Measurements from ENCODE around the gene CDH4. TPM values are rescaled to one million over a fixed set of nuclear protein-coding genes. Genes with fewer than 3 reads are reported as not detected.

The CDH4 gene
- total RNA-seq, 1 experiment from 2014 or later = not detected

DNA sequence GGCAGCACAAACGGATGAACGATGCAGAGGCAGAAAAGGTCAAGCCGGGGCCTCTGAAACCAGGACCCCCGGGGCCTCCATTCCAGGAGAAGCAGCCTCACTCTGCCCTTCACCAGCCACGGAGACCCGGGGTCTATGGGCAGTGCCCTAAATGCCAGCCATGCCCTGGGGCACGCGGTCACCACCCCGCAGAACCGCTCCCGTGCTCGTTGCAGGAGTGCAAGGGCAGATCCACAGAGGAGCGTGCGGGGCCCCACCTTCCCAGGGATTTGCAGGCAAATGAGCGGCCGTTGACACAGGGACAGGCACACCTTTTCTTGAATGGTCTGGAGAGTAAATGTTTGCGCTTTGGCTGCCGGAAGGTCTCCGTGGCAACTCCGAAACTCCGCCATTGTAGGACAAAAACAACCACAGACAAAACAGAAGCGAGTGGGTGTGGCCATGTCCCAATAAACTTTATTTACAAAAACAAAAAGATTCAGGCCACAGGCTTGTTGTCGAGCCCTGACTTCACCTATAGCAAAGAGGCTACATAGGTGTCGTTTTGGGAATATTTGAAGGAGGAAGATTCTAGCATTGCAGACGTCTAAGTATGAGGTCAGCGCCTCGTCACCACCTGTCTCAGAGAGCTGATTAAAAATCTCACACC, 650.3 kb downstream of the CDH4 start:
- no peaks in the 10 kb centered on the region for H3K36me3 Mint-ChIP-seq (ENCODE audit: insufficient read depth, unreplicated experiment)
- POLR2A ChIA-PET = no interaction called here
- no TSS peak for BruUV-seq (replicated peaks)
- CTCF ChIA-PET = interaction anchor here (0.7 kb wide), 1 partner anchor 15 kb away, joined by 4 read pairs; no protein-coding TSS in a partner anchor
- H3K27me3 Mint-ChIP-seq (ENCODE audit: insufficient read depth, unreplicated experiment) = peaks cover 40% of the 10 kb centered on the region
- TF ChIP-seq, protein P1, sequence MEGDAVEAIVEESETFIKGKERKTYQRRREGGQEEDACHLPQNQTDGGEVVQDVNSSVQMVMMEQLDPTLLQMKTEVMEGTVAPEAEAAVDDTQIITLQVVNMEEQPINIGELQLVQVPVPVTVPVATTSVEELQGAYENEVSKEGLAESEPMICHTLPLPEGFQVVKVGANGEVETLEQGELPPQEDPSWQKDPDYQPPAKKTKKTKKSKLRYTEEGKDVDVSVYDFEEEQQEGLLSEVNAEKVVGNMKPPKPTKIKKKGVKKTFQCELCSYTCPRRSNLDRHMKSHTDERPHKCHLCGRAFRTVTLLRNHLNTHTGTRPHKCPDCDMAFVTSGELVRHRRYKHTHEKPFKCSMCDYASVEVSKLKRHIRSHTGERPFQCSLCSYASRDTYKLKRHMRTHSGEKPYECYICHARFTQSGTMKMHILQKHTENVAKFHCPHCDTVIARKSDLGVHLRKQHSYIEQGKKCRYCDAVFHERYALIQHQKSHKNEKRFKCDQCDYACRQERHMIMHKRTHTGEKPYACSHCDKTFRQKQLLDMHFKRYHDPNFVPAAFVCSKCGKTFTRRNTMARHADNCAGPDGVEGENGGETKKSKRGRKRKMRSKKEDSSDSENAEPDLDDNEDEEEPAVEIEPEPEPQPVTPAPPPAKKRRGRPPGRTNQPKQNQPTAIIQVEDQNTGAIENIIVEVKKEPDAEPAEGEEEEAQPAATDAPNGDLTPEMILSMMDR (IDR thresholded peaks at IDR 0.05; ENCODE audit: insufficient read depth in 1 of 2, low read depth in 1 of 2, low read length in 1 of 2, severe bottlenecking in 1 of 2, unreplicated experiment in 1 of 2) = no peak
- H3K4me3 Mint-ChIP-seq (ENCODE audit: unreplicated experiment) = no peak overlapping the region
- H3K9me3 Mint-ChIP-seq (ENCODE audit: unreplicated experiment) = no peaks in the 10 kb centered on the region
- Histone ChIP-seq H3K9me3 (no peaks in the 10 kb centered on the region), H3K4me3 (ENCODE audit: low read depth, low read length) (no peak overlapping the region), H3K27me3 (replicated peaks; ENCODE audit: control insufficient read depth, insufficient read depth, low read length) (peaks cover 11% of the 10 kb centered on the region), H3K36me3 (ENCODE audit: control insufficient read depth, insufficient read depth, low read length) (no peaks in the 10 kb centered on the region), H3K4me1 (no peaks in the 10 kb centered on the region; the same call in 1 of the 2 replicates)
- H3K27ac Mint-ChIP-seq (ENCODE audit: unreplicated experiment) = no peak overlapping the region
- intact Hi-C loops (cut with micrococcal nuclease; ENCODE audit: unreplicated experiment) = no loop called here
- H3K4me1 Mint-ChIP-seq (ENCODE audit: low read depth, unreplicated experiment) = peaks cover 9% of the 10 kb centered on the region
- DNase-seq = no peak

DNA sequence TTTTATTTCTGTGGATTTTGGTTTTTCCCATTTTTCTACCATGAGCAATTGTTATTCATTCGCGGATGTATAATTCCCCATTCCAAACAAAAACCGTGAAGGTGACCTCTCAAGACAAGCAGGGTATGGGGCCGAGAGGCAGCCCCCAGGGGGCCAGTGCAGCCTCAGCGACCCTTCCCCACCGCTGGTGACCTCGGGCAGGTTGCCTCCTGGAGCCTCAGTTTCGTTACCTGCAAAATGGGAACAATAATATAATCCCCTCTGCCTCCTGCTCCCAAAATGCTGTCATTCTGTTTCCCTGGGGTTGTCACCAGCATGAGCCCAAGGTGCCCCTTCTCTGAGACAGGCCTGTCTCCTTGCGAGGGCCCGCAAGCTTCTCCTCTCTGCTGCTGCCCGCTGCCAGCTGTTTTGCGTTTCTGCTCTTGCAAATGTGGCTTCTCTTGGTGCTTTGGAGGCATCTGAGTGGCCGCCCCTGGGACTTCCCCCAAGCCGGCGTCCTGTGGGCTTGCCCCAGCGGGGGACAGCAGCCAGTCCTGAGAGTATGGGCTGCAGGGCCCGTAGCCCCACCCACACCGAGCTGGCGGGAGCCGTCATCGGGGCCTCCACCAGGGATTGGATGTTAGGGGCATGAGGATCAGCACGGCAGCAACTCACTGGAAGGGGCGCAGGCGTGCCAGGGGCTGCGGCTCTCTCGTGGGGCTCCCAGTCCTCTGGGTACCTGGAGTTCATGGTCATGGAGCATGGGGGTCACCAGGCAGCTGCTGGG, 651.7 kb downstream of the CDH4 start:
- no peak overlapping the region for H3K4me3 Mint-ChIP-seq (ENCODE audit: unreplicated experiment)
- TF ChIP-seq, protein P1 (IDR thresholded peaks at IDR 0.05; ENCODE audit: insufficient read depth in 1 of 2, low read depth in 1 of 2, low read length in 1 of 2, severe bottlenecking in 1 of 2, unreplicated experiment in 1 of 2) = no peak
- Histone ChIP-seq H3K4me1 (no peaks in the 10 kb centered on the region; the same call in 1 of the 2 replicates), H3K9me3 (no peaks in the 10 kb centered on the region), H3K4me3 (ENCODE audit: low read depth, low read length) (no peak overlapping the region), H3K27me3 (replicated peaks; ENCODE audit: control insufficient read depth, insufficient read depth, low read length) (peaks cover 8% of the 10 kb centered on the region), H3K36me3 (ENCODE audit: control insufficient read depth, insufficient read depth, low read length) (no peaks in the 10 kb centered on the region)
- no peak for DNase-seq
- no TSS peak for BruUV-seq (replicated peaks)
- no peak overlapping the region for H3K27ac Mint-ChIP-seq (ENCODE audit: unreplicated experiment)
- CTCF ChIA-PET = no interaction called here
- H3K36me3 Mint-ChIP-seq (ENCODE audit: insufficient read depth, unreplicated experiment) = no peaks in the 10 kb centered on the region
- intact Hi-C loops (cut with micrococcal nuclease; ENCODE audit: unreplicated experiment) = no loop called here
- peaks cover 9% of the 10 kb centered on the region for H3K4me1 Mint-ChIP-seq (ENCODE audit: low read depth, unreplicated experiment)
- no peaks in the 10 kb centered on the region for H3K9me3 Mint-ChIP-seq (ENCODE audit: unreplicated experiment)
- peaks cover 29% of the 10 kb centered on the region for H3K27me3 Mint-ChIP-seq (ENCODE audit: insufficient read depth, unreplicated experiment)
- POLR2A ChIA-PET = no interaction called here

- H3K9me3 Mint-ChIP-seq (ENCODE audit: unreplicated experiment) = no peaks in the 10 kb centered on the region
- no peaks in the 10 kb centered on the region for H3K36me3 Mint-ChIP-seq (ENCODE audit: insufficient read depth, unreplicated experiment)
- Histone ChIP-seq H3K36me3 (ENCODE audit: control insufficient read depth, insufficient read depth, low read length) (no peaks in the 10 kb centered on the region), H3K27me3 (replicated peaks; ENCODE audit: control insufficient read depth, insufficient read depth, low read length) (peaks cover 9% of the 10 kb centered on the region), H3K4me3 (ENCODE audit: low read depth, low read length) (no peak overlapping the region), H3K4me1 (no peaks in the 10 kb centered on the region; the same call in 1 of the 2 replicates), H3K9me3 (no peaks in the 10 kb centered on the region; the same call in 1 of the 2 replicates)
- H3K27ac Mint-ChIP-seq (ENCODE audit: unreplicated experiment) = no peak overlapping the region
- CTCF ChIA-PET = interaction anchor here (1.3 kb wide), 1 partner anchor 8 kb away, joined by 8 read pairs; no protein-coding TSS in a partner anchor
- TF ChIP-seq, protein P1 (IDR thresholded peaks at IDR 0.05; ENCODE audit: insufficient read depth in 1 of 2, low read depth in 1 of 2, low read length in 1 of 2, severe bottlenecking in 1 of 2, unreplicated experiment in 1 of 2) = no peak
- no peak for DNase-seq
- POLR2A ChIA-PET = no interaction called here
- intact Hi-C loops (cut with micrococcal nuclease; ENCODE audit: unreplicated experiment) = no loop called here
- H3K4me1 Mint-ChIP-seq (ENCODE audit: low read depth, unreplicated experiment) = peaks cover 9% of the 10 kb centered on the region
- H3K4me3 Mint-ChIP-seq (ENCODE audit: unreplicated experiment) = no peak overlapping the region
- peaks cover 33% of the 10 kb centered on the region for H3K27me3 Mint-ChIP-seq (ENCODE audit: insufficient read depth, unreplicated experiment)
- BruUV-seq (replicated peaks) = no TSS peak
These were observed 652.4 kb downstream of the CDH4 start for GRCh38 chr20:61904456-61904855.
